ENCODE measurements around the gene TERB1. TPM values are rescaled to one million over a fixed set of nuclear protein-coding genes. Genes with fewer than 3 reads are reported as not detected.

The TERB1 gene
- total and polyA plus RNA-seq, 2 donors (not counting 3 experiments of a cell fraction or from before 2014, with no cell fraction given) = not detected

DNA sequence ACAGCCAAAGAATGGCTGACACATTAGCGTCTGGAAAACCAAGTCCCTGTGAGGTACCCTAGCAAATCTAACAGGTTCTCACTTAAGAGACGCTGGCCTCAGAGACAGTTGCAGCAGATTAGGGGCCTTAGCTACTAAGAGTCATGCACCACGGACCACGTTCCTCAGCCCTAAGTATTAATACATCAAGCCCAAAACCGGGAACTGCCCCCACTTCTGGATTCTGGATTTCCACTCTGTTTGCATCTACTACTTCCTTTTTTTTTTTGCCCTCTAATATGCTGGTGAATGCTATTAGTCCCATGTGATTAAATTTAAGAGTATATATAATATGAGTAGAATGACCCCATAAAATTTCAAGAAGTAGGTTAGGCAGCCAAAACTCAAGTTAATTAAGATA is 775 bp upstream of the TERB1 start:
- FAIRE-seq = no peak
- intact Hi-C loops (cut with micrococcal nuclease) (no loop called here), dilution Hi-C loops (cut with MboI; ENCODE audit: extremely low pct_ligation_motif_present, low sequenced_read_pairs) (no loop called here)
- no peak for DNase-seq (ENCODE audit: low read depth, low spot score)
- no peaks in the 10 kb centered on the region for H4K20me1 ChIP-seq (replicated peaks; ENCODE audit: control insufficient read depth, extremely low read depth, insufficient read depth, low read length)
- TF ChIP-seq FOS (IDR thresholded peaks at IDR 0.05; ENCODE audit: borderline replicate concordance, insufficient read depth, low read length) = no peak
- TF ChIP-seq, protein P1, sequence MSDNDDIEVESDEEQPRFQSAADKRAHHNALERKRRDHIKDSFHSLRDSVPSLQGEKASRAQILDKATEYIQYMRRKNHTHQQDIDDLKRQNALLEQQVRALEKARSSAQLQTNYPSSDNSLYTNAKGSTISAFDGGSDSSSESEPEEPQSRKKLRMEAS (IDR thresholded peaks at IDR 0.05; ENCODE audit: insufficient read depth, insufficient read length) = no peak
- TF ChIP-seq POLR2AphosphoS5 (IDR thresholded peaks at IDR 0.05; ENCODE audit: insufficient read depth, low read depth, low read length) = no peak
- no peak for TF ChIP-seq JUN (IDR thresholded peaks at IDR 0.05; ENCODE audit: borderline replicate concordance, insufficient read depth, insufficient read length, low read depth)
- no peak for TF ChIP-seq EZH2 (IDR thresholded peaks at IDR 0.05; ENCODE audit: borderline replicate concordance, low read depth, low read length, severe bottlenecking)
- no peak for TF ChIP-seq GATA2 (IDR thresholded peaks at IDR 0.05; ENCODE audit: insufficient read depth, insufficient read length, low read depth, low read length)
- TF ChIP-seq, protein P2, sequence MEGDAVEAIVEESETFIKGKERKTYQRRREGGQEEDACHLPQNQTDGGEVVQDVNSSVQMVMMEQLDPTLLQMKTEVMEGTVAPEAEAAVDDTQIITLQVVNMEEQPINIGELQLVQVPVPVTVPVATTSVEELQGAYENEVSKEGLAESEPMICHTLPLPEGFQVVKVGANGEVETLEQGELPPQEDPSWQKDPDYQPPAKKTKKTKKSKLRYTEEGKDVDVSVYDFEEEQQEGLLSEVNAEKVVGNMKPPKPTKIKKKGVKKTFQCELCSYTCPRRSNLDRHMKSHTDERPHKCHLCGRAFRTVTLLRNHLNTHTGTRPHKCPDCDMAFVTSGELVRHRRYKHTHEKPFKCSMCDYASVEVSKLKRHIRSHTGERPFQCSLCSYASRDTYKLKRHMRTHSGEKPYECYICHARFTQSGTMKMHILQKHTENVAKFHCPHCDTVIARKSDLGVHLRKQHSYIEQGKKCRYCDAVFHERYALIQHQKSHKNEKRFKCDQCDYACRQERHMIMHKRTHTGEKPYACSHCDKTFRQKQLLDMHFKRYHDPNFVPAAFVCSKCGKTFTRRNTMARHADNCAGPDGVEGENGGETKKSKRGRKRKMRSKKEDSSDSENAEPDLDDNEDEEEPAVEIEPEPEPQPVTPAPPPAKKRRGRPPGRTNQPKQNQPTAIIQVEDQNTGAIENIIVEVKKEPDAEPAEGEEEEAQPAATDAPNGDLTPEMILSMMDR (IDR thresholded peaks at IDR 0.05; ENCODE audit: extremely low read depth in 1 of 2, insufficient read depth in 1 of 2, low read depth in 1 of 2, low read length in 2 of 2) = no peak
- TF ChIP-seq MYC (IDR thresholded peaks at IDR 0.05; ENCODE audit: low read depth, low read length) = no peak
- no peak for TF ChIP-seq POLR2A (IDR thresholded peaks at IDR 0.05; ENCODE audit: low read depth, low read length)
- no peaks in the 10 kb centered on the region for H3K79me2 ChIP-seq (ENCODE audit: control insufficient read depth, insufficient read depth, low read length)
- H3K27me3 ChIP-seq (ENCODE audit: control insufficient read depth in 2 of 2, insufficient read depth in 2 of 2, low read length in 2 of 2) = no peaks in the 10 kb centered on the region
- no peaks in the 10 kb centered on the region for H3K9me3 ChIP-seq (replicated peaks; ENCODE audit: control insufficient read depth, insufficient read depth, low read length)
- ChIA-PET POLR2A (interaction anchor here (0.5 kb wide), 1 partner anchor 14 kb away, joined by 4 read pairs; no protein-coding TSS in a partner anchor), CTCF (interaction anchor here (1.1 to 1.6 kb wide), 2 partner anchors 28 to 66 kb away, joined by 3 to 7 read pairs; partner anchors contain the start of gene NAE1)
- peaks cover 7 to 13% of the 10 kb centered on the region in 2 experiments for H3K36me3 ChIP-seq (ENCODE audit: control insufficient read depth in 2 of 2, extremely low read depth in 1 of 2, insufficient read depth in 2 of 2, low read length in 2 of 2)
- H2AFZ ChIP-seq (ENCODE audit: low read depth, low read length) = no peak overlapping the region
- H3K4me1 ChIP-seq (ENCODE audit: control insufficient read depth, extremely low read depth, insufficient read depth, low read length) = no peaks in the 10 kb centered on the region
- BruUV-seq (replicated peaks) = no TSS peak
- no peaks in the 10 kb centered on the region for H3K9me1 ChIP-seq (replicated peaks; ENCODE audit: control insufficient read depth, extremely low read depth, insufficient read depth, low read length)
- no peak overlapping the region for H3K4me3 ChIP-seq (replicated peaks in 1 of 3; ENCODE audit: insufficient read depth in 1 of 3, low read depth in 1 of 3, low read length in 3 of 3)
- no peak overlapping the region for H3K9ac ChIP-seq (replicated peaks; ENCODE audit: extremely low read depth, insufficient read depth, low read length)
- no peak overlapping the region for H3K4me2 ChIP-seq (ENCODE audit: insufficient read depth, low read length)
- no peak overlapping the region for H3K27ac ChIP-seq (ENCODE audit: insufficient read depth, low read depth, low read length)

Data from endothelial cell of umbilical vein (primary cell).